ENCODE results near the gene FAU. TPM values are rescaled to one million over a fixed set of nuclear protein-coding genes. Genes with fewer than 3 reads are reported as not detected.
A peak's percentile ranks its signal among the peaks of the same experiment; 100 is the strongest.

FAU gene
- total and polyA plus RNA-seq, 2 of the 13 experiments (the other 11 are each of a cell fraction or from before 2014, with no cell fraction given) = 374 to 869 TPM

- TF ChIP-seq ZBTB20 (CRISPR knock-in tag; IDR thresholded peaks at IDR 0.05; ENCODE audit: borderline replicate concordance, low read depth) = no peak
- TF ChIP-seq NFRKB (IDR thresholded peaks at IDR 0.05) = no peak
- TF ChIP-seq ZNF333 (CRISPR knock-in tag; IDR thresholded peaks at IDR 0.05; ENCODE audit: borderline replicate concordance) = peak; percentile 58; the same call in 1 of the 2 replicates
- TF ChIP-seq FOXJ3 (CRISPR knock-in tag; IDR thresholded peaks at IDR 0.05; ENCODE audit: borderline replicate concordance) = no peak
- no peak for TF ChIP-seq ZFAT (CRISPR knock-in tag; conservative IDR thresholded peaks at IDR 0.05)
- TF ChIP-seq ETS1 (CRISPR knock-in tag; IDR thresholded peaks at IDR 0.05) = no peak
- TF ChIP-seq KLF9 (CRISPR knock-in tag; IDR thresholded peaks at IDR 0.05; ENCODE audit: low read depth) = no peak
- no peak; the same call in 1 of the 2 replicates for TF ChIP-seq DMAP1 (CRISPR knock-in tag; IDR thresholded peaks at IDR 0.05)
- peak; percentile 79 for TF ChIP-seq RAD21 (CRISPR knock-in tag; IDR thresholded peaks at IDR 0.05)
- no peak for TF ChIP-seq ZNF260 (CRISPR knock-in tag; IDR thresholded peaks at IDR 0.05; ENCODE audit: borderline replicate concordance, low read depth)
- TF ChIP-seq ZNF841 (CRISPR knock-in tag; IDR thresholded peaks at IDR 0.05; ENCODE audit: borderline replicate concordance) = no peak
- no peak for TF ChIP-seq ZNF652 (CRISPR knock-in tag; IDR thresholded peaks at IDR 0.05; ENCODE audit: borderline replicate concordance, low read depth)
- no peak for TF ChIP-seq ZNF761 (CRISPR knock-in tag; conservative IDR thresholded peaks at IDR 0.05)
- TF ChIP-seq CHCHD3 (CRISPR knock-in tag; IDR thresholded peaks at IDR 0.05) = no peak
- TF ChIP-seq ZNF512B (CRISPR knock-in tag; IDR thresholded peaks at IDR 0.05; ENCODE audit: borderline replicate concordance) = no peak
- TF ChIP-seq FOXO1 (CRISPR knock-in tag; IDR thresholded peaks at IDR 0.05) = peak; percentile 63; the same call in 1 of the 2 replicates
- TF ChIP-seq RFX3 (CRISPR knock-in tag; IDR thresholded peaks at IDR 0.05) = no peak
- TF ChIP-seq BRF2 (CRISPR knock-in tag; IDR thresholded peaks at IDR 0.05) = no peak
- TF ChIP-seq CTCF (CRISPR knock-in tag; IDR thresholded peaks at IDR 0.05) = peak; percentile 88
- peak; percentile 36; the same call in 1 of the 2 replicates for TF ChIP-seq NFKB2 (CRISPR knock-in tag; IDR thresholded peaks at IDR 0.05; ENCODE audit: borderline replicate concordance)
- TF ChIP-seq ZSCAN29 (CRISPR knock-in tag; conservative IDR thresholded peaks at IDR 0.05) = no peak
- no peak for TF ChIP-seq ZNF343 (CRISPR knock-in tag; IDR thresholded peaks at IDR 0.05)
- TF ChIP-seq PBX2 (CRISPR knock-in tag; IDR thresholded peaks at IDR 0.05) = no peak
Measured at GRCh38 chr11:65112546-65113360, 9.2 kb downstream of the FAU start (continued).

Measured in HepG2 (cell line).